Peyer's patch (tissue), 4 donors: ENCODE measurements around the gene COQ9.

Source experiments
- POLR2A ChIP-seq, 2 donors: fragments of 450-650 bp; IDR thresholded peaks; one replicate each; pipeline ENCODE4 v1.5.1; 2017; ENCODE audit warnings: antibody characterized with exemption in 2 of 2, mild to moderate bottlenecking in 2 of 2, moderate library complexity in 2 of 2
- TF ChIP-seq, protein P1 (sequence below), 6 experiments: fragments of 450-650 bp in 4 of 6; fragments of 200-600 bp in 2 of 6; sonication (generic) in 1 of 6; IDR thresholded peaks; one replicate each; pipeline ENCODE4 v1.5.1; 2017 to 2019; ENCODE audit warnings: antibody characterized with exemption in 6 of 6, mild to moderate bottlenecking in 3 of 6, moderate library complexity in 1 of 6

GRCh38 chr16:57473906-57474305 is 26.6 kb downstream of the COQ9 start:
- TF ChIP-seq POLR2A (IDR thresholded peaks at IDR 0.05), result no peak
- TF ChIP-seq, protein P1, sequence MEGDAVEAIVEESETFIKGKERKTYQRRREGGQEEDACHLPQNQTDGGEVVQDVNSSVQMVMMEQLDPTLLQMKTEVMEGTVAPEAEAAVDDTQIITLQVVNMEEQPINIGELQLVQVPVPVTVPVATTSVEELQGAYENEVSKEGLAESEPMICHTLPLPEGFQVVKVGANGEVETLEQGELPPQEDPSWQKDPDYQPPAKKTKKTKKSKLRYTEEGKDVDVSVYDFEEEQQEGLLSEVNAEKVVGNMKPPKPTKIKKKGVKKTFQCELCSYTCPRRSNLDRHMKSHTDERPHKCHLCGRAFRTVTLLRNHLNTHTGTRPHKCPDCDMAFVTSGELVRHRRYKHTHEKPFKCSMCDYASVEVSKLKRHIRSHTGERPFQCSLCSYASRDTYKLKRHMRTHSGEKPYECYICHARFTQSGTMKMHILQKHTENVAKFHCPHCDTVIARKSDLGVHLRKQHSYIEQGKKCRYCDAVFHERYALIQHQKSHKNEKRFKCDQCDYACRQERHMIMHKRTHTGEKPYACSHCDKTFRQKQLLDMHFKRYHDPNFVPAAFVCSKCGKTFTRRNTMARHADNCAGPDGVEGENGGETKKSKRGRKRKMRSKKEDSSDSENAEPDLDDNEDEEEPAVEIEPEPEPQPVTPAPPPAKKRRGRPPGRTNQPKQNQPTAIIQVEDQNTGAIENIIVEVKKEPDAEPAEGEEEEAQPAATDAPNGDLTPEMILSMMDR (IDR thresholded peaks at IDR 0.05), result no peak
